Naive B cell (primary cell): ENCODE measurements around the gene APC2. TPM values are rescaled to one million over a fixed set of nuclear protein-coding genes. Genes with fewer than 3 reads are reported as not detected.
"Not testable (repeated sequence)": the region's sequence is repeated elsewhere in the genome, so short reads cannot be mapped to it uniquely, and the experiment has no call there.

Source experiments
- ATAC-seq, 2 donors: fragments of 150-1000 bp; cut with Tn5 transposase; 2 replicates each; pipeline ENCODE4 v1.10.0; 2021; ENCODE audit warnings: low read depth in 2 of 2, mild to moderate bottlenecking in 2 of 2, moderate library complexity in 2 of 2
- DNase-seq: peaks from one replicate; pipeline ENCODE4 v3.0.0; 2022
- H3K27ac Mint-ChIP-seq, 6 donors: one replicate each; pipeline ENCODE4 v1.8.0; 2020 to 2022; ENCODE audit warnings: mild to moderate bottlenecking in 6 of 6, mixed read lengths in 6 of 6, moderate library complexity in 5 of 6, inconsistent platforms in 2 of 6
- H3K27me3 Mint-ChIP-seq, 3 donors: one replicate each; pipeline ENCODE4 v1.8.0; 2021 to 2022; ENCODE audit warnings: mixed read lengths in 3 of 3, mild to moderate bottlenecking in 1 of 3
- H3K36me3 Mint-ChIP-seq, 2 donors: one replicate each; pipeline ENCODE4 v1.8.0; 2020 to 2022; ENCODE audit warnings: mixed read lengths in 2 of 2, inconsistent platforms in 1 of 2, mild to moderate bottlenecking in 1 of 2
- H3K4me1 Mint-ChIP-seq, 3 donors: one replicate each; pipeline ENCODE4 v1.8.0; 2020 to 2022; ENCODE audit warnings: mixed read lengths in 3 of 3, inconsistent platforms in 1 of 3, mild to moderate bottlenecking in 1 of 3, moderate library complexity in 1 of 3
- H3K4me3 Mint-ChIP-seq, 8 donors: one replicate each; pipeline ENCODE4 v1.8.0; 2020 to 2022; ENCODE audit warnings: mild to moderate bottlenecking in 8 of 8, mixed read lengths in 8 of 8, moderate library complexity in 8 of 8, inconsistent platforms in 2 of 8
- H3K9me3 Mint-ChIP-seq, 7 donors: one replicate each; pipeline ENCODE4 v1.8.0; 2020 to 2022; ENCODE audit warnings: mixed read lengths in 7 of 7, mild to moderate bottlenecking in 5 of 7, inconsistent platforms in 2 of 7, moderate library complexity in 1 of 7
- polyA plus RNA-seq, 6 donors: library from polyadenylated mRNA; unstranded; fragments of 300-500 nt; fragmentation: Illumina TruSeq; gene quantifications; one replicate each; pipeline ENCODE4 v1.2.3, GENCODE V29; 2021; ENCODE audit warnings: low read depth in 6 of 6

The APC2 gene
- polyA plus RNA-seq, 6 donors from 2014 or later: 0.03 TPM; not detected in 5

DNA sequence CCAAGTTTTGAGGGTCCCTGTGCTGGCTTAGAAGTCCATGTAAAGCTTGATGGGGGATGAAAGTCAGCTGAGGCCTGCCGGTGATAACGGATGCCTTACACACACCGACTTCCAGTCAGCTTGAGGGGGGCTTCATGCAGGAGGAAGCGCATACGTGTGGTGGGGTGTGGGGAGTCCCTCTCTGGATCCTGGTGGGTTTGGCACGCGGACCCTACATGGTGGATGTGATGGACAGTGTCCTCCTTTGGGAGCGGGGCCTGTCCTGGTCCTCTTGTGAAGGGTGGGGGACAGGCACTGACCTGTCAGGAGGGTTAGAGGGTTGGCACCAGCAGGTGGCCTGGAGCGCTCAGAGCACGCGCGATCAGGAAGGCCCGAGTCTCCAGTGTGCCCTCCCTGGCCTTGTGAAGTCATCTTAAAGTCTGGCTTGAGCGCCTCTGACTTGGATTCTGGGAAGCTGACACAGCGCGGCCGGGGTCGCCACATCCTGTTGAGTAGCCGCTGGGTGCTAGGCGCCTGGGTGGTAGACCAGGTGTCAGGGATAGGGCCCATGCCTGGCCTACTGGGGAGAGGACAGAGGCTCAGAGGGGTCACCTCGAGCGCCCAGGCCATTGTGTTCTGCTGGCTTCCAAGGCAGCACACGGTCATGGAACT, 39.7 kb upstream of the APC2 start:
- H3K27ac Mint-ChIP-seq: peak overlapping the region in 3 of 6 donors; percentile 83 to 90 (median 84)
- no peaks in the 10 kb centered on the region for H3K9me3 Mint-ChIP-seq
- no peak for ATAC-seq
- H3K4me3 Mint-ChIP-seq: peak overlapping the region; percentile 35 to 97 (median 84)
- peaks cover 48 to 65% (median 62%) of the 10 kb centered on the region in 3 donors for H3K4me1 Mint-ChIP-seq
- no peaks in the 10 kb centered on the region for H3K36me3 Mint-ChIP-seq
- H3K27me3 Mint-ChIP-seq: no peaks in the 10 kb centered on the region
- no peak for DNase-seq

DNA sequence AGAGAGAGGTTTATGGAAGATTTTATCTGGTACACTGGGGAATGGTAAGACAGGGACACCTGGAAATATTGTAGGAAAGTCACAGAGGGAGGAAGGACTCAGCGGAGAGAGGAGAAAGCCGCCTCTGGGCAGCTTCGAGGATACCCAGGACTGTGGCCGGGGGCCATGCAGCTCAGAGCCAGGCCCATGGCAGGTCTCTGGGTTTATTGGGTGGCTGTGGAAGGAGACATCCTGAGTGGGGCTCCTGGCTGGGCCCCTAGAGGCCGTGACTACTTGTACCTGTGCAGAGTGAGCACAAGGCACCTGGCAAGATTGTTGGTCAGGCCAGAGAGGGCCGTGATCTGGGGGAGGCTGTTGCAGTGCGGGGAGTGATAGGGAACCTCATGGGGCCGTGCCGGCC, 39.1 kb upstream of the APC2 start:
- Mint-ChIP-seq H3K4me3 (peak overlapping the region in 7 of 8 donors; percentile 26 to 97 (median 67)), H3K4me1 (peaks cover 51 to 70% (median 64%) of the 10 kb centered on the region in 3 donors), H3K27ac (peak overlapping the region in 3 of 6 donors; percentile 26 to 90 (median 84)), H3K27me3 (no peaks in the 10 kb centered on the region), H3K9me3 (no peaks in the 10 kb centered on the region), H3K36me3 (no peaks in the 10 kb centered on the region)
- ATAC-seq (no peak), DNase-seq (no peak)

DNA sequence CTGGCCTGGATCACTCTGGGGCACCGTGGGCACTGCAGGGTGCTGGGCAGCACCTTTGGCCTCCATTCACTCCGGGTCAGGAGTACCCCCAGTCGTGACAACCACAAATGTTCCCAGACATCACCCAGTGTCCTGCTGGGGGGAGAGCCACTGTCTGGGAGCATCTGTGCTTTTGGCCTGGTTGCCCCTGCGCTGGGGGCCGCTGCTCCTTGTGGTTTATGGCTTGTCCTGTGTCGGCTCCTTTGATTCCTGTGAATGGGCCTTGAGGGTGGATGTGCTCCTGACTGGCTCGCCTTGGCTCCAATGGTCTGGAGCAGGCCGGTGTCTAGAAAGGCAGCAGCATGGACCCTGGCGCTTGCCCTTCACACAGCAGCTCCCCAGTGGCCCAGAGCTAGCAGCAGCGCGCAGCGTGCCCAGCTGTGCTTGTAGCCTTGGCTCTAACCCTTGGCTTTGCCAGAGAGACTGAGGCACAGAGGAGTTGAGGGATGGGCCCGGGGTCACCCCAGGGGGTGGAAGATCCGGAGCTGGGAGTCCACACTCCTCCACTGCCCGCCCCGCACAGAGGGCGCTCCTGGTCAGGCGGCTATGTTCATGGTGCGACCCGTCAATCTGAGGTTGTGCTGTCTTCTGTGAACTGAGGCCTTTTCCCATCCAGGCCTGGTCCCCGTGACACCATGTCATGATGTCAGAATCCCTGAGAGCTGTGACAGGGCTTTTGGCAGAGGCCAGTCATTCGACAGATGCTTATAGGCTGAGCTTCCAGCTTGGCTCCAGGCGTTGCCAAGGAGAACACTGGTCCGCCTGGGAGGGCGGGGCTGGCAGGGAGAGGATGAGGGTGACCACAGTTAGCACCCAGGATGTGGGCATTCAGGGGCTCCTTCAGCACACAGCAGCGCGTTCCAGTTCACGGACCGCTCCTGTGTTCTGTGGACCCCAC, 38.4 kb upstream of the APC2 start:
- Mint-ChIP-seq H3K4me3 (peak overlapping the region in 3 of 8 donors; percentile 74 to 86 (median 83)), H3K9me3 (no peaks in the 10 kb centered on the region), H3K4me1 (peaks cover 54 to 74% (median 66%) of the 10 kb centered on the region in 3 donors), H3K27ac (peak overlapping the region in 2 of 6 donors; percentile 62 to 90), H3K36me3 (no peaks in the 10 kb centered on the region), H3K27me3 (no peaks in the 10 kb centered on the region)
- no peak for ATAC-seq
- no peak for DNase-seq

GRCh38 chr19:1412323-1412923, 37.5 kb upstream of the APC2 start:
- DNase-seq (no peak), ATAC-seq (no peak)
- Mint-ChIP-seq H3K4me1 (peaks cover 51 to 79% (median 65%) of the 10 kb centered on the region in 3 donors), H3K27me3 (no peaks in the 10 kb centered on the region), H3K9me3 (no peaks in the 10 kb centered on the region), H3K27ac (no peak overlapping the region), H3K4me3 (no peak overlapping the region), H3K36me3 (no peaks in the 10 kb centered on the region)

DNA sequence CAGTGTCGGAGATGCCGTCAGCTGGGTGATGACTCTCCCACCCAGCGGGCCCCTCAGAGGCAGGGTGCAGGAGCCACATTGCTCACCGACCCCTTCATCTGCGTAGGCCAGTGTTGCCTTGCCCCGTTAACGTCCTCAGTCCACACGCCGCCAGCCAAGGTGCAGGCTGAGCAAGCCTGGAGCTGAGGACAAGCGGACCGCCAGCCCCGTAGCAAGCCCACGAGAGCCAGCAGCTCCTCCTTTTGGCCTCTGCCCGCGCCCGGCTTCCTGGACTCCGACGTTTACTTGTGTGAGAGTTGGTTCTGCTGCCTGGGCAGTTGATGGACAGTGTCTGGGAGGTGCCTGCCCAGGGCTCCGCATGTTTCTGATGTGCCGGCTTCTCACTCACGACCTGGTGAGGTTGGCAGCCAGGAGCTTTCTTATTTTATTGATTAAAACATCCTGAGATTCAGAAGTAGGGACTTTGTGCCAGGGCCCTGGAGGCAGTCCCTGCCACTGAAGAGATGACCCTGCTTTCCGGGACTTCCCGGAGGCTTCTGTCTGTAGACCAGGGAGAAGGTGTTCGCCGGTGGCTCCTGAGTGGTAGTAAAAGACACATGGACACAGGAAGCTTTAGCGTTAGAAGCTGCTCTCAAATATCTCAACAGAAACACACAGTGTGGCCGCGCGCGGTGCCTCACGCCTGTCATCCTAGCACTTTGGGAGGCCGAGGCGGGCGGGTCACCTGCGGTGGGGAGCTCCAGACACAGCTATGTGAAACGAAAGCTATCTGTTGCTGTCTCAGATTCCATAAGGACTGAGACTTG, 36.7 kb upstream of the APC2 start:
- H3K27ac Mint-ChIP-seq: peak overlapping the region in 1 of 6 donors; percentile 42
- DNase-seq (no peak), ATAC-seq (no peak)
- peak overlapping the region in 2 of 8 donors; percentile 25 to 47 for H3K4me3 Mint-ChIP-seq
- H3K4me1 Mint-ChIP-seq: peaks cover 54 to 81% (median 67%) of the 10 kb centered on the region in 3 donors
- H3K9me3 Mint-ChIP-seq: no peaks in the 10 kb centered on the region
- no peaks in the 10 kb centered on the region for H3K27me3 Mint-ChIP-seq
- no peaks in the 10 kb centered on the region for H3K36me3 Mint-ChIP-seq

DNA sequence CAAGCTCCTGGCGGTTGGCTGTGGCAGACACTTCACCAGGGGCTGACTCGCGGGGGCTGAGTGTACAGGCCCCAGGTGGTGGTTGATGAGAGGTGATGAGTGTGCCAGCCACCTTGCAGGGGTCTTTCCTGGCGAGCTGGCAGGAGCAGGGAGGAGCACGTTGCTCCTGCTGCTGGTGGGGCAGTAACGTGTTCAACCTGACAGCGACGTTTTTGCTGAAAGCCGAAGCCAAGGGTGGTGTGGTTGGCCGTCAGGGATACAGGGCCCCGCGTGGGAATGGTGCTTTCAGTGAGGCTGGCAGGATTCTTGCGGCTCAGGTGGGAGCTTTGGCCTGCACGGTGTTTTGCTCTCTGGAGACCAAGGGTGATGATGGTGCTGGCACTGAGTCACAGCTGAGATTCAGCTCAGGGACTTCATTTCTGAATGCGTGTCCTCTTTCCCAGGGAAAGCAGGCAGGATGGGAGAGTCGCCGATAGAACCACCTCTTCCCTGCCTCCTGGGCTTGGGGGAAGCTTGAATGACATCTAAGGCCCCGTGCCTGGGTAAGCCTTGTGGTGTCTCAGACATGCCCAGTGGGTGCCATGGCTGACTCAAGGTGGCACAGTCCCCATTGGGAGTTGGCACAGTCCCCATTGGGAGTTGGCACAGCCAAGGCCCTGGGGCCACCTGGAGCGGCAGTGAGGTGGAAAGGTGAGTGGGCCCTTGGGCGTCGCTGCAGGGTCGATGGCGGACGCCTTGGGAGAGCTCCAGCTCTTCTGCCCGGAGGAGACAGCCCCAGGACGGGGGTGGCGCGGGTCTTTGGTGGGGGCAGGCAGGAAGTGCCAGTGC, 33.7 kb upstream of the APC2 start:
- Mint-ChIP-seq H3K36me3 (peaks cover 0 to 5% of the 10 kb centered on the region in 2 donors), H3K27ac (peak overlapping the region in 2 of 6 donors; percentile 8 to 47), H3K9me3 (no peaks in the 10 kb centered on the region), H3K27me3 (no peaks in the 10 kb centered on the region), H3K4me3 (peak overlapping the region in 3 of 8 donors; percentile 15 to 67 (median 44)), H3K4me1 (peaks cover 29 to 59% (median 47%) of the 10 kb centered on the region in 3 donors)
- no peak for DNase-seq
- no peak for ATAC-seq

DNA sequence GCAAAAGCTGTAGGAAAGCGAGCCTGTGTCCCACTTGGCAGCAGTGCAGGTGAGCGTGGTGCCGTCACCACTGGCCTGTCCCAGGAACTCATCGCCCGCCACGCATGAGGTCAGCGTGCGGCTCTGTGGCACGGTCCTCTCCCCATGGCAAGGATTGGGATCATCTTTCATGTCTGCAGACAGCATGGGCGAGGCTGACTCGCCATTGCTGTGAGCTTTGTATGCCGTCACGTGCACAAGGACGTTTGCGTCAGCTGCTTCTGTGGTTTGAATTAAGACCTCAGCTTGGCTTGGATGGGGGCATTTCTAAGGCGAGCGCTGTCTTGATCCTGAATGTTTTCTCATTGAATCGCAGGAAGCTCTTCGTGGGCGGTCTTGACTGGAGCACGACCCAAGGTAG, 32.8 kb upstream of the APC2 start:
- Mint-ChIP-seq H3K4me1 (peaks cover 25 to 50% (median 39%) of the 10 kb centered on the region in 3 donors), H3K27me3 (no peaks in the 10 kb centered on the region), H3K36me3 (peaks cover 0 to 5% of the 10 kb centered on the region in 2 donors), H3K9me3 (no peaks in the 10 kb centered on the region), H3K27ac (peak overlapping the region in 1 of 6 donors; percentile 66), H3K4me3 (no peak overlapping the region)
- no peak for ATAC-seq
- no peak for DNase-seq

- Mint-ChIP-seq H3K27me3 (no peaks in the 10 kb centered on the region), H3K36me3 (peaks cover 5 to 6% of the 10 kb centered on the region in 2 donors), H3K27ac (peak overlapping the region in 3 of 6 donors; percentile 27 to 66 (median 39)), H3K4me1 (peaks cover 24 to 46% (median 38%) of the 10 kb centered on the region in 3 donors), H3K9me3 (no peaks in the 10 kb centered on the region), H3K4me3 (no peak overlapping the region)
- DNase-seq (no peak), ATAC-seq (no peak)
These were observed 32.0 kb upstream of the APC2 start for GRCh38 chr19:1417681-1418495.

- no peaks in the 10 kb centered on the region for H3K27me3 Mint-ChIP-seq
- peaks cover 5 to 11% of the 10 kb centered on the region in 2 donors for H3K36me3 Mint-ChIP-seq
- no peak overlapping the region for H3K4me3 Mint-ChIP-seq
- no peaks in the 10 kb centered on the region for H3K9me3 Mint-ChIP-seq
- ATAC-seq: no peak
- H3K27ac Mint-ChIP-seq: no peak overlapping the region
- DNase-seq: no peak
- peaks cover 25 to 40% (median 33%) of the 10 kb centered on the region in 3 donors for H3K4me1 Mint-ChIP-seq
These were observed 31.5 kb upstream of the APC2 start for GRCh38 chr19:1418496-1418775.

GRCh38 chr19:1418951-1419738, 30.8 kb upstream of the APC2 start:
- Mint-ChIP-seq H3K36me3 (peaks cover 5 to 11% of the 10 kb centered on the region in 2 donors), H3K4me1 (peaks cover 24 to 33% (median 27%) of the 10 kb centered on the region in 3 donors), H3K27ac (peak overlapping the region in 1 of 6 donors; percentile 34), H3K9me3 (no peaks in the 10 kb centered on the region), H3K4me3 (no peak overlapping the region), H3K27me3 (no peaks in the 10 kb centered on the region)
- DNase-seq (no peak), ATAC-seq (no peak)

DNA sequence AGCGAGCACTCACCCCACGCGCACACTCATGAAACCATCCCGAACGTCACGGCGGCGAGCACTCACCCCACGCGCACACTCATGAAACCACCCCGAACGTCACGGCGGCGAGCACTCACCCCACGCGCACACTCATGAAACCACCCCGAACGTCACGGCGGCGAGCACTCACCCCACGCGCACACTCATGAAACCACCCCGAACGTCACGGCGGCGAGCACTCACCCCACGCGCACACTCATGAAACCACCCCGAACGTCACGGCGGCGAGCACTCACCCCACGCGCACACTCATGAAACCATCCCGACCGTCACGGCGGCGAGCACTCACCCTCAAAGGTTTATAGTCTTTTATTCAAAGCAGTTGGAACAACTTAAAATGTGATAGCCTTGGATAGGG, 29.8 kb upstream of the APC2 start:
- Mint-ChIP-seq H3K4me1 (peaks cover 22 to 36% (median 24%) of the 10 kb centered on the region in 3 donors), H3K36me3 (peaks cover 5 to 11% of the 10 kb centered on the region in 2 donors)
- H3K4me3 Mint-ChIP-seq, DNase-seq, ATAC-seq, H3K9me3 Mint-ChIP-seq, H3K27ac Mint-ChIP-seq, H3K27me3 Mint-ChIP-seq: not testable (repeated sequence)
